DMS53 treated with DMSO at 0.1 percent for 48 hours (cell line): Measurements from ENCODE around the gene COQ8B.
A peak's percentile ranks its signal among the peaks of the same experiment; 100 is the strongest.

Experiments used
- DNase-seq: peaks from one replicate; lab custom pipeline; 2025; ENCODE audit not compliant: unreplicated experiment; lab: John Stamatoyannopoulos, UW

COQ8B gene

GRCh38 chr19:40717880-40718773 lies 1.4 kb upstream of the COQ8B start:
- peak; percentile 28 for DNase-seq

GRCh38 chr19:40717325-40717879 lies 716 bp upstream of the COQ8B start:
- peak; percentile 39 for DNase-seq

DNA sequence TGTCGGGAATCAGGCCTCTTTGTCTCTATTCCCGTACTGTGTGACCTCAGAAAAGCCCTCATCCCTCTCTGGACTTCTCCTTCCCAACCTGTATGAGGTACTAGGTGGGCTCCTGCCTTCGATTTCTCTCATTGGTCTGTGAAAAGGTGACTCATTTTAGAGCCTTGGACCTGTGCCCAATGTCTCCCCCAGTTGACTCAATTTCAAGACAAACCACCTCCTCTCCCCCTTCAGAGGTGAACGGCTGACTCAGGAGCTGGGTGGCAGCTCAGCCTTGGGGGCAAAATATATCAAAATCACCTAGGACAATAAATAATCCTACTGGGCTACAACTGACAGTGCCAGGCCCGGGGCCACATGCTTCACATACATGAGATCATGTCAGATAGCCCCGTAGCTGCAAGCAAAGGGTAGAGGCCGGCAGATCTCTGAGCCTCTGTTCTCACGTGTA lies 630 bp downstream of the COQ8B start:
- peak; percentile 72 for DNase-seq

DNA sequence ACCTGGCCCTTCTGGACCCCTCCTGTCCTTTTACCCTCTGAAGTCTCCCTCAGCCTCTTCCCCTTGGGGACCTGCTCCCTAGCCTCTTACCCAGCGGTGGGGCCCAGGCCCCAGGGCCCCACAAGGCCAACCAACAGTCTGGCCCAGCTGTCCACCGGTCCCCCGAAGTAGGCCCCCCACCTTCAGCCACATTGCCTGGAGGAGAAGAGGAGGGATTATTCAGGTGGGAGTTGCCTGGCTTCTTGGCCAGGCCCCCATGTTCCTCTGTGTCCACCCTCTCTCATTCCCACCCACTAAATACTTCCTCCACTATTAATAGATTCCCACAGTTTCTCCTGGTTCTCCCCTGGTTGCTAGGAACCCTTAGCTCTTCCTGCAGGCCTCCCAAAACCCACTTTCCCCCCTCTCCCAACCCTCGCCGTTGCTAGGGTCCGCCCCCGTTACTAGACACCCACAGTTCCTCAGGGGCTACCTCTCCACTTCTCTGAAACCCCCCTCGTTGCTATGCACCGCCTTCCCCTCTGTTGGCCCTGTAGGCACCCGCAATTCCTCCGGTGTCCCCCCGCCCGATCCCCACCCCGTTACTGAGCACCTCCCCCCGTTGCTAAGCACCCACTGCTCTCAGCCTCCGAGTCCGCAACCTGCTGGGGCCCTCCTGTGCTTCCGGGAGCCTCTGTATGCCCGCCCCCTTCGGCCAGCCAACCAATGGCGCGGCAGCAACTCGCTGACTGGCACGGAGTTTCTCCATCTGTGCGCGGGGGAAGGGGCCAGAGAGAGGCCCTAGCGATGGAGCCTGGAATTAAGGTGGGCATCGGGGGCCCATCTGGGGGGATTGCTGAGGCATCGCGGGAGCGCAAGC lies 2.0 kb downstream of the COQ8B start:
- peak; percentile 91 for DNase-seq

DNA sequence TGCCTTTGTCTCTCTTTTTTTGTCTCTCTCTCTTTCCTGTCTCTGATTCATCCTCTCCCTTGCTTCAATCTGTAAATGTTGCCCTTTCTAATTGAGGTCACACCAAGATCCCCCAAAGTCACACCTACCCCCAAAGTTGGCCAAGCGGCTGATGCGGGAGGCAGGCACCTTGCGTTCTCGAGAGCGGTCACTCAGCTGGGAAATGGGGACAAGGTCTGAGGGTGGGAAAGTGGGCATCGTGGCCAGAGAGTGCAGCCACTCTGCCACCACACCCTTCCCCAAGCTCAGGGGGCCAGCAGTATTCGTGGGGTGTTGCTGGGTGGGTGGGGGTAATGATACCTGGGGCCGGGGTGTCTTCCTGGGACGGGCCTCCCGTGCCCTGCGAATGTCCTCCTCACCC lies 2.7 kb downstream of the COQ8B start:
- DNase-seq = no peak

DNA sequence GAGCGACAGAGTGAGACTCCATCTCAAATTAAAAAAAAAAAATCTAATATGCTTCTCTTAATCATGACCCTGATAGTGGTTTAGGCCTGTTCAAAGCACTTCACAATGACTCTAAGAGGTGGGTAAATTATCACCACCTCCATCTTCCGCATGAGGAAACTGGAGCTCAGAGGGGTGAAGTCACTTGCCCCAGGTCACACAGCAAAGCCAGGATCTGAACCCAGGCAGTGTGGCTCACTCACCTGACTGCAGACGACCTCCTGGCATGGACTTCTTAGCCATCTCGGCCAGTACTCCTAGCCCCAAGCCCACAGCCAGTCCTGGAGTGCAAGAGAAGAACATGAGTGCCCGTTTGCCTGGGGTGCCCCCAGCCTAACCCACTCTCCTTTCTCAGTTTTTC lies 6.9 kb downstream of the COQ8B start:
- no peak for DNase-seq

DNA sequence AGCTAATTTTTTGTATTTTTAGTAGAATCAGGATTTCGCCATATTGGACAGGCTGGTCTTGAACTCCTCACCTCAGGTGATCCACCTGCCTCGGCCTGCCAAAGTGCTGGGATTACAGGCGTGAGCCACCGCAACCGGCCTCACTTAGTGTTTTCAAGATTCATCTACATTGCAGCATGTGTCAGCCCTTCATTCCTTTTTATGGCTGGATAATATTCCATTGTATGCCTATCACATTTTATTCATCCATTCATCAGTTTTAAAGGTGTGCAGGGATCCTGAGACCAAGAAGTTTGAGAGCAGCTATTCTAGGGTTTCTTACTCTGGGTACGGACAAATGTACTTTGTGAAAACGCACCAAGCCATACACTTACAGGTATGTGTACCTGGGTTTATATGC lies 9.1 kb downstream of the COQ8B start:
- no peak for DNase-seq

DNA sequence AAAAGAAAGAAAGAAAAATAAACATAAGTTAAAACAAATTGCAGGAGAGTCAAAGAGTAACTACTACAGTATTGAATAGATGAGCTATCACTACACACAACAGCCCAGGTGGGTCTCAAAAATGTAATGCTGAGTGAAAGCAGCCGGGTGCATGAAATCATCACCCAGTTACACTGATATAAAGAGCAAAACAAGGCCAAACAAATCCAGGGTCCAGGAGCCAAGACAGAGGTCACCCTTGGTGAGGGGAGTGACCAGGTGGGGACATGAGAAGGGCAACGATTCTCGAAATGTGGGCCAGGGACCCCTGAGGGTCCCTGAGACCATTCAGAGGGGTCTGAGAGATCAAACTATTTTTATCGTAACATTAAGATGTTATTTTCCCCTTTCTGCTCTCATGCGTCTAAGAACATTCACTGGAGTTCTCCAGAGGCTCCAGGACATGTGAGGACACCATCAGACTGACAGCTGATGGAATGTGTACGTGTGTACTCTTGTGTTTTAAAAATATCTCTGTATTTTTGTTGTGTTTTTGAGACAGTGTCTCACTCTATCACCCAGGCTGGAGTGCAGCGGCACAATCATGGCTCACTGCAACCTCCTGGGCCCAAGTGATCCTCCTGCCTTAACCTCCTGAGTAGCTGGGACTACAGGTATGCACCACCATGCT lies 10.6 kb downstream of the COQ8B start:
- DNase-seq = no peak

- DNase-seq = no peak
Observed at GRCh38 chr19:40705362-40705651, 11.4 kb downstream of the COQ8B start.

GRCh38 chr19:40704491-40705361 lies 12.0 kb downstream of the COQ8B start:
- no peak for DNase-seq

DNA sequence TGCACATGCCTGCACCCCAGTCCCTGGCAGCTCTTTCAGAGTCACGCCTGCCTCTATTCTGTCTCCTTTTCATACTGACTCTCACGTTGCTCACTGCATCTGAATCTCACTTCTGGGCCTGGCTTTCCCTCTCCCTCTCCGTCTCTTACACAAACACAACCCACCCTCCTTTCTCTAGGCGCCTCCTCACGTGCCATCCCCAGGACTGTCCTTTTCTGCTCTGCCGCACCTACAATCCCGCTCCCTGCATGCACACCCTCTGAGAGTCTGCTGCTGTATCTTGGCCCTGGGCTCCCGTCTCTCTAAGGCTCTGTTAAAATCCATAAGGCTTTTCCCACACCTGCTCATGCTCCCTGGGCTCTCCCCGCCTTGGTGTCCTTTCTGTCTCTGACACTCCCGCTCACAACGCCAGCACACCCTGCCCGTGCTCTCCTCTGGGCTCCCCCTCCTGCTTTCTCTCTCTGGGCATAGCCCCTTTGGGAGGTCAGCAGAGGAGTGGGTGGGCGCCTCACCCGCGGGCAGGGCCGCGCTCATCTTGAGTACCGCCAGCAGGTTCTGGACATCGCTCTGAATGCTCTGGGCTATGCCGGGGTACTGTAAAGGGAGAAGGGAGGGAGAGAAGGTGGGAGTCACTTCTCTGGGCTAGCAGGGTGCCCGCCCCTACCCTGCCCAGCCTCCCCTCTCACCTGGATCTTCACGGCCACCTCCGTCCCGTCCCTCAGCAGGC lies 13.5 kb downstream of the COQ8B start:
- DNase-seq = no peak

GRCh38 chr19:40702337-40703012 lies 14.2 kb downstream of the COQ8B start:
- no peak for DNase-seq

DNA sequence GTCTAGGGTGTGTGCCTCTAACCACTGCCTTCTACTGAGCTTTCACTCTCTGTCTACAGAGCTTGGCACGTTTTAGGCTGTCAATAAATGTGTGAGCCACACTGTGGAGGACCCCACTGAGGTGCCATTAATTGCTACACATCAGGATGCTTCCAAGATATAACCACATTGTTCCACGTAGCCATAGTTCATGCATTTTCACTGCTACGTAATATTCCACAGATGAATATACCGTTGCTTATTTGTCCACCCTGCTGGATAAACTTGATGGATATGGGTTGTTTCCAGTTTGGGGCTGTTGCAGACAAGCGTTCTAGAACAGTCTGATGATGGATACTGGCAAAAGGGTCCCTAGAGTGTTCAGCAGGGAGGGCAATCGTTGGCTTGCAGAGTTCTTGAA lies 14.9 kb downstream of the COQ8B start:
- no peak for DNase-seq

GRCh38 chr19:40700083-40700482 lies 16.6 kb downstream of the COQ8B start:
- no peak for DNase-seq

GRCh38 chr19:40697007-40697406 lies 19.7 kb downstream of the COQ8B start:
- DNase-seq = no peak

GRCh38 chr19:40695881-40696280 lies 20.8 kb downstream of the COQ8B start:
- DNase-seq = no peak

DNA sequence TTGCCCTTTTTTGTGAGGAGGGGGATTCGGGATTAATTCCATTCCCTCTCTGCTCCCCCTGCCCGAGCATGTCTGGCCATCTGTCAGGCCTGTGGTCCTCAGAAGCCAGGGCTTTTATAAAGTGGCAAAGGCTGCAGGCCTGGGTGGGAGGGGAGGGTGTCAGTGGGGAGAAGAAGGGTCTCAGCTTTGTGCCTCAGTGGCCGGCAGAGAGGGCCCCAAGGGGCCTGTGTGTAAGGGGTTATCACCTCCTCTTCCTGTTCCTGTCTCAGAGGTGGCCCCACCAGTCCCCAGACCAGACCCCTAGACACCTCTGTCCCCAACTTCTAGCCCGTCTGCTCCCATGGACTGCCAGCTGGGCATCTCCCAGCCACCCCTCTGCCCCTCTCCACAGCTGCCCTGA lies 22.8 kb downstream of the COQ8B start:
- DNase-seq = no peak

- DNase-seq = no peak
Observed at GRCh38 chr19:40693150-40693788, 23.4 kb downstream of the COQ8B start.

- no peak for DNase-seq
Observed at GRCh38 chr19:40692212-40692551, 24.5 kb downstream of the COQ8B start.
